Measurements from ENCODE around the gene MYRIP.

Gene MYRIP

GRCh38 chr3:39920271-39920670, 110.9 kb downstream of the MYRIP start:
- DNase-seq (ENCODE audit: low read depth) = no peak
- no peak for TF ChIP-seq CTCF (IDR thresholded peaks at IDR 0.05; ENCODE audit: control insufficient read depth, insufficient read depth, low read depth, low read length, missing control alignments)
- no peak overlapping the region for H3K4me3 ChIP-seq (ENCODE audit: control insufficient read depth, low read depth, low read length)

GRCh38 chr3:39927479-39927878, 118.1 kb downstream of the MYRIP start:
- no peak for TF ChIP-seq CTCF (IDR thresholded peaks at IDR 0.05; ENCODE audit: control insufficient read depth, insufficient read depth, low read depth, low read length, missing control alignments)
- no peak for DNase-seq (ENCODE audit: low read depth)
- no peak overlapping the region for H3K4me3 ChIP-seq (ENCODE audit: control insufficient read depth, low read depth, low read length)

GRCh38 chr3:39933986-39934693, 124.7 kb downstream of the MYRIP start:
- no peak overlapping the region for H3K4me3 ChIP-seq (ENCODE audit: control insufficient read depth, low read depth, low read length)
- no peak for TF ChIP-seq CTCF (IDR thresholded peaks at IDR 0.05; ENCODE audit: control insufficient read depth, insufficient read depth, low read depth, low read length, missing control alignments)
- no peak for DNase-seq (ENCODE audit: low read depth)

- no peak overlapping the region for H3K4me3 ChIP-seq (ENCODE audit: control insufficient read depth, low read depth, low read length)
- no peak for TF ChIP-seq CTCF (IDR thresholded peaks at IDR 0.05; ENCODE audit: control insufficient read depth, insufficient read depth, low read depth, low read length, missing control alignments)
- no peak for DNase-seq (ENCODE audit: low read depth)
These were observed 125.3 kb downstream of the MYRIP start for GRCh38 chr3:39934696-39935095.

- no peak for TF ChIP-seq CTCF (IDR thresholded peaks at IDR 0.05; ENCODE audit: control insufficient read depth, insufficient read depth, low read depth, low read length, missing control alignments)
- no peak overlapping the region for H3K4me3 ChIP-seq (ENCODE audit: control insufficient read depth, low read depth, low read length)
- no peak for DNase-seq (ENCODE audit: low read depth)
These were observed 125.9 kb downstream of the MYRIP start for GRCh38 chr3:39935261-39935660.

- DNase-seq (ENCODE audit: low read depth) = no peak
- TF ChIP-seq CTCF (IDR thresholded peaks at IDR 0.05; ENCODE audit: control insufficient read depth, insufficient read depth, low read depth, low read length, missing control alignments) = no peak
These were observed 127.4 kb downstream of the MYRIP start for GRCh38 chr3:39936848-39937247.

More at GRCh38 chr3:39936848-39937247, 127.4 kb downstream of the MYRIP start:
- H3K4me3 ChIP-seq (ENCODE audit: control insufficient read depth, low read depth, low read length) = no peak overlapping the region

Data from AG09309 (cell line).